Activated CD8-positive, alpha-beta memory T cell treated with anti-CD3 and anti-CD28 coated beads, Interleukin-2, amount 10 ng/mL, durations not matched to agents 7 days and 5 days (primary cell): ENCODE data around the gene OSMR. TPM values are rescaled to one million over a fixed set of nuclear protein-coding genes. Genes with fewer than 3 reads are reported as not detected.

ENCODE experiments used
- ATAC-seq: fragments of 150-1000 bp; cut with Tn5 transposase; one replicate; pipeline ENCODE4 v1.10.0; 2021; ENCODE audit warnings: moderate library complexity
- CTCF ChIA-PET: fragments of 350-600 bp; sonication (Branson Sonifier 250); formaldehyde crosslinking; loops from one replicate; lab custom pipeline; 2021; ENCODE audit warnings: antibody characterized with exemption; lab: Charles Lee
- DNase-seq: peaks from one replicate; pipeline ENCODE4 v3.0.0-alpha.2; 2020
- H3K27ac Mint-ChIP-seq: one replicate; pipeline ENCODE4 v1.8.0; 2021; ENCODE audit warnings: mild to moderate bottlenecking, mixed read lengths
- H3K27me3 Mint-ChIP-seq: one replicate; pipeline ENCODE4 v1.8.0; 2021; ENCODE audit warnings: mixed read lengths
- H3K36me3 Mint-ChIP-seq: one replicate; pipeline ENCODE4 v1.8.0; 2021; ENCODE audit warnings: mild to moderate bottlenecking, mixed read lengths
- H3K4me1 Mint-ChIP-seq: one replicate; pipeline ENCODE4 v1.8.0; 2021; ENCODE audit warnings: mixed read lengths
- H3K4me3 Mint-ChIP-seq: one replicate; pipeline ENCODE4 v1.8.0; 2021; ENCODE audit warnings: mild to moderate bottlenecking, moderate library complexity, mixed read lengths
- H3K9me3 Mint-ChIP-seq: one replicate; pipeline ENCODE4 v1.8.0; 2022; ENCODE audit warnings: low read depth, mixed read lengths
- total RNA-seq, 2 experiments: library from RNA; stranded (reverse); gene quantifications; one replicate each; pipeline ENCODE4 v1.2.3, GENCODE V29; 2021

The OSMR gene
- total RNA-seq, 2 experiments from 2014 or later = not detected

- Mint-ChIP-seq H3K9me3 (no peaks in the 10 kb centered on the region), H3K4me1 (peaks cover 5% of the 10 kb centered on the region), H3K36me3 (no peaks in the 10 kb centered on the region), H3K4me3 (no peak overlapping the region), H3K27ac (no peak overlapping the region), H3K27me3 (peaks cover 27% of the 10 kb centered on the region)
- CTCF ChIA-PET = no interaction called here
- DNase-seq (no peak), ATAC-seq (no peak)
These were observed 84.0 kb downstream of the OSMR start for GRCh38 chr5:38929838-38930237.

GRCh38 chr5:38931731-38932130 is 85.9 kb downstream of the OSMR start:
- Mint-ChIP-seq H3K4me1 (peaks cover 5% of the 10 kb centered on the region), H3K27me3 (peaks cover 18% of the 10 kb centered on the region), H3K4me3 (no peak overlapping the region), H3K9me3 (no peaks in the 10 kb centered on the region), H3K36me3 (peaks cover 4% of the 10 kb centered on the region), H3K27ac (no peak overlapping the region)
- no peak for DNase-seq
- ATAC-seq = no peak
- CTCF ChIA-PET = no interaction called here

GRCh38 chr5:38932854-38933408 is 87.1 kb downstream of the OSMR start:
- CTCF ChIA-PET = no interaction called here
- H3K4me1 Mint-ChIP-seq = peaks cover 5% of the 10 kb centered on the region
- H3K27ac Mint-ChIP-seq = no peak overlapping the region
- H3K9me3 Mint-ChIP-seq = no peaks in the 10 kb centered on the region
- H3K4me3 Mint-ChIP-seq = no peak overlapping the region
- no peak for DNase-seq
- H3K36me3 Mint-ChIP-seq = peaks cover 9% of the 10 kb centered on the region
- peaks cover 15% of the 10 kb centered on the region for H3K27me3 Mint-ChIP-seq
- no peak for ATAC-seq

GRCh38 chr5:38935437-38935836 is 89.6 kb downstream of the OSMR start:
- DNase-seq (no peak), ATAC-seq (no peak)
- CTCF ChIA-PET = no interaction called here
- no peak overlapping the region for H3K4me3 Mint-ChIP-seq
- peaks cover 5% of the 10 kb centered on the region for H3K4me1 Mint-ChIP-seq
- no peak overlapping the region for H3K27ac Mint-ChIP-seq
- H3K27me3 Mint-ChIP-seq = peaks cover 3% of the 10 kb centered on the region
- no peaks in the 10 kb centered on the region for H3K9me3 Mint-ChIP-seq
- H3K36me3 Mint-ChIP-seq = peaks cover 13% of the 10 kb centered on the region

DNA sequence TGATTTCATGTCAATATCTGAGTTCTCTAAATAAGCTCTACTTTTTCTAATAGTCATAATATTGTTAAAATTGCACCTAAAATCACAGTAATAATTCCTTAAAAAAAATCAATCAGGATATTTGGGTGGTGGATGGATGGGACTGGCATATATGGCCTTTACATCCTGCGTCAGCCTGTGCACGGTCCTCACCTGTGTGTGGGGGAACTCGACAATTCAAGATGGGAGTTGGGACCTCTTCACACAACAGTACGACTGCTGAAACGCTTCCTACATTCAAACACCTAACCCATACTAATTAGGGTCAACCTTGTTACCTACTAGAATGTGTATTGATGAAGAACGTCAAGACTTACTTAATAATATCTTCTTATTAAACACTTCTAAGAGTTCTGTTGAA is 90.5 kb downstream of the OSMR start:
- Mint-ChIP-seq H3K4me3 (no peak overlapping the region), H3K27ac (no peak overlapping the region), H3K9me3 (no peaks in the 10 kb centered on the region), H3K27me3 (no peaks in the 10 kb centered on the region), H3K4me1 (peaks cover 6% of the 10 kb centered on the region), H3K36me3 (peaks cover 16% of the 10 kb centered on the region)
- CTCF ChIA-PET = interaction anchor here (1.8 kb wide), 1 partner anchor 23 kb away, joined by 3 read pairs; no protein-coding TSS in a partner anchor
- no peak for ATAC-seq
- DNase-seq = no peak

GRCh38 chr5:38938424-38938823 is 92.6 kb downstream of the OSMR start:
- ATAC-seq = no peak
- peaks cover 28% of the 10 kb centered on the region for H3K36me3 Mint-ChIP-seq
- no peak overlapping the region for H3K4me3 Mint-ChIP-seq
- H3K27ac Mint-ChIP-seq = no peak overlapping the region
- H3K9me3 Mint-ChIP-seq = no peaks in the 10 kb centered on the region
- CTCF ChIA-PET = interaction anchor here (1.0 kb wide), 1 partner anchor 16 kb away, joined by 3 read pairs; no protein-coding TSS in a partner anchor
- H3K4me1 Mint-ChIP-seq = peaks cover 5% of the 10 kb centered on the region
- no peaks in the 10 kb centered on the region for H3K27me3 Mint-ChIP-seq
- DNase-seq = no peak

- Mint-ChIP-seq H3K27ac (no peak overlapping the region), H3K27me3 (no peaks in the 10 kb centered on the region), H3K4me3 (no peak overlapping the region), H3K36me3 (peaks cover 28% of the 10 kb centered on the region), H3K9me3 (no peaks in the 10 kb centered on the region), H3K4me1 (peaks cover 5% of the 10 kb centered on the region)
- CTCF ChIA-PET = interaction anchor here (1.0 kb wide), 1 partner anchor 17 kb away, joined by 3 read pairs; no protein-coding TSS in a partner anchor
- ATAC-seq (no peak), DNase-seq (no peak)
These were observed 93.2 kb downstream of the OSMR start for GRCh38 chr5:38938973-38939372.

DNA sequence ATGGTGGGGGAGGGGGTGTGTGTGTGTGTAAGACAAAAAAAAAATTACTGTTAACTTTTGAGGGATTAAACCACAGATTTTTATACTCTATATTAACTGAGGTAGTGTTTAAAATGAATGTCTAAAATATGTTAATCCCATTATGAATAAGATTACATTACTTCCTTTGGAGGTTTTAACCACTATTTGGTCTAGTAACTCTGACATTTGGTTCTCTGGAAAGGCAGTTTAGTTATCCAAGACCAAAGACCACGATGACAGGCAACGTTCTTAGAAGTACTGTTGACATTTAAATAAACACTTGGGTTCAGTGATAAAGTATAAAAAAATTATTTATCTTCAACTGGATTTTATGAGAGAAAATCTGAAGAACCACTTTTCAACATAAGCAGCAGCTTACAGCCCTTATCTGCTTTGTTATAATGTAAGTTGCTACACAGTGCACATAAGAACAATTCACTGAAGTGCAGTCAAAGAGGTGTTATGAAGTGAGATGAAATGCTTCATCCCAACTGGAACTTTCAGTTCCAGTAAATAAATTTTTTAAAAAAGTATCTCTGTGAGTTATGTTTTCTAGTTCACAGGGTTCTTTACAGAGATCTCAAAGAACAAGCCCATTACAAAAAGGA is 94.5 kb downstream of the OSMR start:
- DNase-seq = no peak
- H3K27me3 Mint-ChIP-seq = no peaks in the 10 kb centered on the region
- no peaks in the 10 kb centered on the region for H3K9me3 Mint-ChIP-seq
- peaks cover 34% of the 10 kb centered on the region for H3K36me3 Mint-ChIP-seq
- CTCF ChIA-PET = interaction anchor here (1.0 kb wide), 1 partner anchor 58 kb away, joined by 3 read pairs; no protein-coding TSS in a partner anchor
- no peak overlapping the region for H3K4me3 Mint-ChIP-seq
- H3K4me1 Mint-ChIP-seq = peaks cover 7% of the 10 kb centered on the region
- no peak overlapping the region for H3K27ac Mint-ChIP-seq
- ATAC-seq = no peak

- H3K4me3 Mint-ChIP-seq = no peak overlapping the region
- DNase-seq (no peak), ATAC-seq (no peak)
- peaks cover 41% of the 10 kb centered on the region for H3K36me3 Mint-ChIP-seq
- H3K9me3 Mint-ChIP-seq = no peaks in the 10 kb centered on the region
- H3K27ac Mint-ChIP-seq = no peak overlapping the region
- peaks cover 16% of the 10 kb centered on the region for H3K4me1 Mint-ChIP-seq
- CTCF ChIA-PET = no interaction called here
- H3K27me3 Mint-ChIP-seq = no peaks in the 10 kb centered on the region
These were observed 96.1 kb downstream of the OSMR start for GRCh38 chr5:38941912-38942311.

DNA sequence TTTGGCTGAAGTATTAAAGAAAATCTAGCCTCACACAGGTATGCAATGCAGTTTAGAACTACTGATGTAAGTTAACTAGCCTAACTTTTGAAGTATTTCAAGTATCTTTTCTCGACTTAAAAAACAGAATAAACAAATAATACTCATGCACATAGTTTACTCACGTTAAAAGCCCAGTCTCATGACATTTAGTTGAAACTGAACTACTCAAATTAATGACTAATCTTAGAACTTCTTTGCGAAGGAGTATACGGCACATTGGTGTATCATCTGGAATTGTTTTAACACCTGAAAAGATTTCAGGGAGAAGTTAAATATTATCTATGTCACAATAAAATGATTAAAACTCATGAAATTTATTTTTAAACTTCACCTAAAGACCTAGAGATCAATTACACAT is 98.5 kb downstream of the OSMR start:
- H3K4me3 Mint-ChIP-seq = no peak overlapping the region
- peaks cover 43% of the 10 kb centered on the region for H3K36me3 Mint-ChIP-seq
- H3K9me3 Mint-ChIP-seq = no peaks in the 10 kb centered on the region
- no peak for DNase-seq
- no peak for ATAC-seq
- CTCF ChIA-PET = interaction anchor here (1.1 kb wide), 1 partner anchor 21 kb away, joined by 3 read pairs; no protein-coding TSS in a partner anchor
- no peak overlapping the region for H3K27ac Mint-ChIP-seq
- no peaks in the 10 kb centered on the region for H3K27me3 Mint-ChIP-seq
- peaks cover 16% of the 10 kb centered on the region for H3K4me1 Mint-ChIP-seq

DNA sequence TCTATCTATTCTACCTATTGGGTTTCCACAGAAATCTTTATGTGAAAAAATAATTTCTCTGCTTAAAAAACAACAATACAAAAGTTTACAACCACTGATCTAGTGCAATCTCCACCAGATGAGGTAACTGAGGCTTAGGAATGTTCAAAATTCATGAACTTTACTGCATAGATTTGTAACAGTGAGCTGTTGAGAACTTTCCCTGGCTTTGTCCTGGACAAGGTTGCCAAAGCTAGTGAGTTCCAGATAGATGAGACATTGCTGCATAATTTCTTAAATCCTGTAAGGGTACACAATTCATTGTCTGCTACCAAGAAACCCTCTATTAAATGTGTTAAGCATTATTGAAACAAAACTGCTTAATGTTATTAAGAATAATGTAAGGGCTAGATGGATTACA is 102.7 kb downstream of the OSMR start:
- Mint-ChIP-seq H3K36me3 (peaks cover 52% of the 10 kb centered on the region), H3K27ac (no peak overlapping the region), H3K4me1 (peaks cover 11% of the 10 kb centered on the region), H3K4me3 (no peak overlapping the region), H3K9me3 (no peaks in the 10 kb centered on the region), H3K27me3 (no peaks in the 10 kb centered on the region)
- no peak for ATAC-seq
- CTCF ChIA-PET = interaction anchor here (1.1 kb wide), 1 partner anchor 132 kb away, joined by 3 read pairs; no protein-coding TSS in a partner anchor
- no peak for DNase-seq

- Mint-ChIP-seq H3K9me3 (no peaks in the 10 kb centered on the region), H3K27me3 (no peaks in the 10 kb centered on the region), H3K4me1 (no peaks in the 10 kb centered on the region), H3K36me3 (peaks cover 48% of the 10 kb centered on the region), H3K27ac (no peak overlapping the region), H3K4me3 (no peak overlapping the region)
- CTCF ChIA-PET = no interaction called here
- ATAC-seq (no peak), DNase-seq (no peak)
These were observed 107.7 kb downstream of the OSMR start for GRCh38 chr5:38953426-38954012.

DNA sequence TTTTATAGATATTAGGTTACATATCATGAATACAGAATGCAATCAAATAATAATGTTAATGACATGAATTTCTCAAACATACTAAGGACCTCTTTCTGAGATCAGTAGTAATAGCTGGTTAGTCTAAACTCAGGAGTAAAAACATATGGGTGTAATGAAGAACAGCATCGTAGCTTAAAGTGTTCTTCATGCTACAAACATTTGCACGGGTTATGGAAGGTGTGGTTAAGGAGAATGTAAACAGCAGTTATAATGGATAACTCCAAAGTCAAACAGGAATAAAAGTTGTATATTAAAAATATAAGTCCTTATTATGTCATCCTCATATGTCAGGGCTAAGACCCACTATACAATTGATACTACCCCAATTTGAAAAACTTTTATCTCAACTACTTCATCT is 115.9 kb downstream of the OSMR start:
- DNase-seq = no peak
- CTCF ChIA-PET = no interaction called here
- H3K4me1 Mint-ChIP-seq = no peaks in the 10 kb centered on the region

DNA sequence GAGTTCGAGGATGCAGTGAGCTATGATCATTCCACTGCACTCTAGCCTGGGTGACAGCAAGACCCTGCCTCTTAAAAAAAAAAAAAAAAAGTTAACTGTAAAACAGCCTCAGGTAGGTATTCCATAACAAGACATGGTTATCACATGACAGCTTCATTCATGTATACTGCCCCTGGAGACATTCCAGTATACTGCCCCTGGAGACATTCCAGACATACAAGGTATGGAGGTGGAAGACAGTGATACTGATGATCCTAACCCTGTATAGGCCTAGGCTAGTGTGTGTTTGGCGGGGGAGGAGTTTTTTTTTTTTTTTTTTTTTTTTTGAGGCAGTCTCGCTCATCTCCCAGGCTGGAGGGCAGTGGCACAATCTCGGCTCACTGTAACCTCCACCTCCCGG is 122.9 kb downstream of the OSMR start:
- Mint-ChIP-seq H3K4me1 (no peaks in the 10 kb centered on the region), H3K27me3 (no peaks in the 10 kb centered on the region), H3K27ac (no peak overlapping the region), H3K36me3 (peaks cover 23% of the 10 kb centered on the region), H3K9me3 (no peaks in the 10 kb centered on the region), H3K4me3 (no peak overlapping the region)
- DNase-seq = no peak
- ATAC-seq = no peak
- CTCF ChIA-PET = interaction anchor here (2.0 kb wide), 1 partner anchor 10 kb away, joined by 4 read pairs; no protein-coding TSS in a partner anchor

More for the DNA sequence above, 115.9 kb downstream of the OSMR start:
- H3K27me3 Mint-ChIP-seq = no peaks in the 10 kb centered on the region
- ATAC-seq = no peak
- H3K4me3 Mint-ChIP-seq = no peak overlapping the region
- H3K27ac Mint-ChIP-seq = no peak overlapping the region
- H3K9me3 Mint-ChIP-seq = no peaks in the 10 kb centered on the region
- peaks cover 41% of the 10 kb centered on the region for H3K36me3 Mint-ChIP-seq
